ENCODE results near the gene RAB28. TPM values are rescaled to one million over a fixed set of nuclear protein-coding genes. Genes with fewer than 3 reads are reported as not detected.
A peak's percentile ranks its signal among the peaks of the same experiment; 100 is the strongest.

RAB28 gene
- total and polyA plus RNA-seq, 12 donors: 9.7 to 23.1 (median 15.3) TPM

GRCh38 chr4:13329963-13330362, 154.2 kb downstream of the RAB28 start:
- H3K4me1 ChIP-seq (replicated peaks in 1 of 2): no peaks in the 10 kb centered on the region
- no peaks in the 10 kb centered on the region for H3K9me3 ChIP-seq (replicated peaks in 1 of 3)
- intact Hi-C loops (cut with DNase I): no loop called here
- no peak overlapping the region for H3K27ac ChIP-seq
- no peak for TF ChIP-seq CTCF (IDR thresholded peaks at IDR 0.05)
- TF ChIP-seq POLR2A (IDR thresholded peaks at IDR 0.05): no peak
- no peaks in the 10 kb centered on the region for H3K36me3 ChIP-seq (replicated peaks in 1 of 2)
- H3K27me3 ChIP-seq: no peaks in the 10 kb centered on the region
- 88 to 100% (median 95%) methylated on average over 3 of the region's 3 CpGs for WGBS, 4 donors
- peak in 3 of 7 donors; percentile 7 to 21 (median 12) for DNase-seq
- no peak overlapping the region for H3K4me3 ChIP-seq

- DNase-seq: no peak
- no peak for TF ChIP-seq POLR2A (IDR thresholded peaks at IDR 0.05)
- Histone ChIP-seq H3K4me3 (no peak overlapping the region), H3K4me1 (replicated peaks in 1 of 2) (no peaks in the 10 kb centered on the region), H3K27me3 (no peaks in the 10 kb centered on the region), H3K9me3 (replicated peaks in 1 of 3) (no peaks in the 10 kb centered on the region), H3K27ac (no peak overlapping the region), H3K36me3 (replicated peaks in 1 of 2) (no peaks in the 10 kb centered on the region)
- intact Hi-C loops (cut with DNase I): no loop called here
- 75 to 88% (median 84%) methylated on average over 1 of the region's 1 CpG for WGBS, 4 donors
Observed at GRCh38 chr4:13329340-13329850, 154.7 kb downstream of the RAB28 start.

GRCh38 chr4:13328591-13328990, 155.5 kb downstream of the RAB28 start:
- TF ChIP-seq POLR2A (IDR thresholded peaks at IDR 0.05): no peak
- no peak for TF ChIP-seq CTCF (IDR thresholded peaks at IDR 0.05)
- no peak for DNase-seq
- no peaks in the 10 kb centered on the region for H3K36me3 ChIP-seq (replicated peaks in 1 of 2)
- intact Hi-C loops (cut with DNase I): no loop called here
- no peaks in the 10 kb centered on the region for H3K27me3 ChIP-seq
- WGBS, 4 donors: 89 to 98% (median 92%) methylated on average over 2 of the region's 2 CpGs
- no peak overlapping the region for H3K27ac ChIP-seq
- H3K4me1 ChIP-seq (replicated peaks in 1 of 2): no peaks in the 10 kb centered on the region
- no peaks in the 10 kb centered on the region for H3K9me3 ChIP-seq (replicated peaks in 1 of 3)
- H3K4me3 ChIP-seq: no peak overlapping the region

- H3K4me3 ChIP-seq: no peak overlapping the region
- H3K9me3 ChIP-seq (replicated peaks in 1 of 3): no peaks in the 10 kb centered on the region
- H3K4me1 ChIP-seq (replicated peaks in 1 of 2): no peaks in the 10 kb centered on the region
- H3K36me3 ChIP-seq (replicated peaks in 1 of 2): no peaks in the 10 kb centered on the region
- no peak overlapping the region for H3K27ac ChIP-seq
- H3K27me3 ChIP-seq: no peaks in the 10 kb centered on the region
- intact Hi-C loops (cut with DNase I): no loop called here
- WGBS, 4 donors: 91 to 95% (median 93%) methylated on average over 3 of the region's 3 CpGs
- DNase-seq: no peak
- TF ChIP-seq POLR2A (IDR thresholded peaks at IDR 0.05) (no peak), CTCF (IDR thresholded peaks at IDR 0.05) (no peak)
Observed at GRCh38 chr4:13327991-13328390, 156.1 kb downstream of the RAB28 start.

GRCh38 chr4:13325744-13326143, 158.4 kb downstream of the RAB28 start:
- Histone ChIP-seq H3K36me3 (replicated peaks in 1 of 2) (no peaks in the 10 kb centered on the region), H3K9me3 (replicated peaks in 1 of 3) (no peaks in the 10 kb centered on the region), H3K4me1 (replicated peaks in 1 of 2) (no peaks in the 10 kb centered on the region), H3K27ac (no peak overlapping the region), H3K4me3 (no peak overlapping the region), H3K27me3 (no peaks in the 10 kb centered on the region)
- intact Hi-C loops (cut with DNase I): no loop called here
- TF ChIP-seq CTCF (IDR thresholded peaks at IDR 0.05) (no peak), POLR2A (IDR thresholded peaks at IDR 0.05) (no peak)
- peak in 5 of 7 donors; percentile 25 to 46 (median 33) for DNase-seq
- WGBS, 4 donors: 39 to 63% (median 51%) methylated on average over 3 of the region's 3 CpGs

Measured in adrenal gland (tissue), 12 donors.